GM18873 (cell line): ENCODE data around the gene SUPT5H.

Experiments used
- ATAC-seq: cut with Tn5 transposase; IDR thresholded peaks from one replicate; pipeline ENCODE4 v1.9.1; 2021; ENCODE audit warnings: mild to moderate bottlenecking, moderate library complexity, moderate number of reproducible peaks; ENCODE audit not compliant: unreplicated experiment, low FRiP score

SUPT5H gene

DNA sequence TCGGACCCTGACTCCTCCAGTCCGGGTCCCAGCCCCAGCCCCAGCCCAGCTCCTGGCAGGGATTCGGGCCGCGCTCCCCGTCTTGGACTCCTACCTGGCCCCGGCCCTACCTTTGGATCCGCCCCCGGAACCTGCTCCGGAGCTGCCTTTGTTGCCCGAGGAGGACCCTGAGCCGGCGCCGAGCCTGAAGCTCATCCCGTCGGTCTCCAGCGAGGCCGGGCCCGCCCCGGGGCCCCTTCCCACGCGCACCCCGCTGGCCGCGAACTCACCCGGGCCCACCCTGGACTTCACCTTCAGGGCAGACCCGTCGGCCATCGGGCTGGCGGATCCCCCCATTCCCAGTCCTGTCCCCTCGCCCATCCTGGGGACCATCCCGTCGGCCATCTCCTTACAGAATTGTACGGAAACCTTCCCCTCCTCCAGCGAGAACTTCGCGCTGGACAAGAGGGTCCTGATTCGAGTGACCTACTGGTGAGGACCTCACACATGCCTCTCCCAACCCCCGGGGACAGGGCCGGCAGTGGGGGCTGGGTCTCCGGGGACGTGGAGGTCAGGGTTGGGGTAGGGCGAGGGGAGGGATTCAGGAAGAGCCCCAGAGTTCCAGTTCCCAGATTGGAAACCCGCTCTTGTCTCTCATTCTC, 70.3 kb downstream of the SUPT5H start:
- no peak for ATAC-seq

DNA sequence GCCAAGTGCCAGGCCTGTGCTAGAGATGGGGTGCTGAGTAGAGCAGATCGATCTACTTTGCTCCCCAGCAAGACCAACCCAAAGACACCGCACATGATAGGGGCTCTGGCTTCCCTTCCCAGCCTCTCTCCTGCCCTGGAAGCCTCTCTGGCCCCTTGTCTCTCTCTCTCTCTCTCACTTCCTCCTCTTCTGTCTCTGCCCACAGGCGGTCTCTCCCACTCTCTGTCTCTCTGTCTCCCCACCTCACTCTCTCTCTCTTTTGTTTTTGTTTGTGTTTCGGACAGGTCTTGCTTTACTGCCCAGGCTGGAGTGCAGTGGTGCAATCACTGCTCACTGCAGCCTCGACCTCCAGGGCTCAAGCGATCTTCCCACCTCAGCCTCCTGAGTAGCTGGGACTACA, 70.9 kb downstream of the SUPT5H start:
- no peak for ATAC-seq

DNA sequence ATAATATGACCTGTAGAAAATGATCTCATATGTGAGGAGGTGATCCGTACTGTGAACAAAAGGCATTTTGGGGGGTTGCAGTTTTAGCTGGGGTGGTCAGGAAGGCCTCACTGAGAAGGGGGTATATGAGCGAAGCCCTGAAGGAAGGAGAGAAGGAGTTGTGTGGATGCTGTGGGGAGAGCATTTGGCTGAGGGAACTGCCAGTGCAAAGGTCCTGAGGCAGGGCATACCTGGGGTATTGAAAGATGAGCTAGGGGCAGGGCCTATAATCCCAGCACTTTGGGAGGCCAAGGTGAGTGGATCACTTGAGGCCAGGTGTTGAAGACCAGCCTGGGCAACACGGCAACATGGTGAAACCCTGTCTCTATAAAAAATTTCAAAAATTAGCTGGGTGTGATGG, 72.0 kb downstream of the SUPT5H start:
- ATAC-seq, result no peak

DNA sequence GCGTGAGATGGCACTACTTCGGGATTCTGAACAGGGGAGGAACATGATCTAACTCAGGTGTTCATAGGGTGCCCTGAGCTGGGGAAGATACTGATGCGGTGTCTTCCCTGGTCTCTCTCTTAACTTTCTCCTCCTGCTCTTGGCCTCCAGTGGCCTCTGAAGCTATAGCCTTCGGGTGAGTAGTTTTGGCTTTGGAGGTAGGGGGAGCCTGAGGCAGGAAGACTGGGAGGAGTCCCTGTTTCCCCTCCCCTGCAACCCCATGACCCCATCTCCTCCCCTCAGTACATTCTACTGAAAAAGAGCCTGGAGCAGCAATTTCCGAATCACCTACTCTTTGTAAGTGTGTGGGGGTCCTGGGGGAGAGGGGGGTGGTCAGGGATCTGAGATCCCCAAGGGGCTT, 73.1 kb downstream of the SUPT5H start:
- ATAC-seq, result no peak

DNA sequence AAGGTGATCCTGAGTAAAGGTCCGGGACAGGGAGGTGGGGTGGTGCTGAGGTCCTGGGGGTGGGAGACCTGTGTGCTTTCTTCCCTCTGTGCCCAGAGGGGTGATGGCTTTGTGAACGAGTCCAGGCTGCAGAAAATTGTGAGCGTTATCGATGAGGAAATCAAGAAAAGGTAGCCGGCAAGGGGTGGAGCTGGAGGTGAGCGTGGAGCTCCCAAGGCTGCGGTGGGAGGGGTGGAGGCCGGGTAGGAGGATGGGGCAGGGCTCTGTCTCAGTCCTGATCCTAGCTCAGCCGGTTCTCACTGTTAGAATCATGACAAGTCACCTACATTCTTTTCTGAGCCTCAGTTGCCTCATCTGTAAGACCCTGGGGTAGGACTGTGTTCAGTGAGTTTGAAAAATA, 73.6 kb downstream of the SUPT5H start:
- no peak for ATAC-seq

DNA sequence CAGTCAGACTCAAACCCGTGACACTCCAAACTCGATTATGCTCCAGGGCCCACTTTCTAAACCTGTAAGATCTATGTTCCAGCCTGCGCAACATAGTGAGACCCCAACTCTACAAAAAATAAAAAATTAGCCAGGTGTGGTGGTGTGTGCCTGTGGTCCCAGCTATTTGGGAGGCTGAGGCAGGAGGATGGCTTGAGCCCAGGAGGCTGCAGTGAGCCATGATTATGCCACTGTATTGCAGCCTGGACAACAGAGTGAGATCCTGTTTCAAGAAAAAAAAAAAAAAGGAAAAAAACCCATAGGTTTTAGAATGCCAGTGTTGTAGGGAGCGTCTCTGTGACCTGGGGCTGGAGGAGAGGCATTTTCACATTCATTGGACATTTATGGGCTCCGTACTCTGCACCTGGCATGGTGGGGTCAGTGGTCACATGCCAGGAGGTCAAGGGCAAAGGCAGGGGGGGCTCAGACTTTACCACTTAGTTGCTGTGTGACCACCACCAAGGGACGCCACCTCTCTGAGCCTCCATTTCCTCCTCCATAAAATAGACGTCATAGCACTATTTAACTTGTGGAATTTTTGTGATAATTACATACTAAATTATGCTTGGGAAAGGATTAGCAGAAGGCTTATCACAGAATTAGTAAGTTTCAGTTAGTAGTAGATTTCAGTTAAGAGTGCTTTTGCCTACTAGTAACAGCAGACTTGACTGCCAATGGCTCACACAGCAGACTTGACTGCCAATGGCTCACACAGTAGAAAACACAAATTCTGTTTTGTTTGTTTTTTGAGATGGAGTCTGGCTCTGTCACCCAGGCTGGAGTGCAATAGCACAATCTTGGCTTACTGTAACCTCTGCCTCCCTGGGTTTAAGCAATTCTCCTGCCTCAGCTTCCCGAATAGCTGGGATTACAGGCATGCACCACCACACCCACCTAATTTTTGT, 75.4 kb downstream of the SUPT5H start:
- ATAC-seq, result no peak

DNA sequence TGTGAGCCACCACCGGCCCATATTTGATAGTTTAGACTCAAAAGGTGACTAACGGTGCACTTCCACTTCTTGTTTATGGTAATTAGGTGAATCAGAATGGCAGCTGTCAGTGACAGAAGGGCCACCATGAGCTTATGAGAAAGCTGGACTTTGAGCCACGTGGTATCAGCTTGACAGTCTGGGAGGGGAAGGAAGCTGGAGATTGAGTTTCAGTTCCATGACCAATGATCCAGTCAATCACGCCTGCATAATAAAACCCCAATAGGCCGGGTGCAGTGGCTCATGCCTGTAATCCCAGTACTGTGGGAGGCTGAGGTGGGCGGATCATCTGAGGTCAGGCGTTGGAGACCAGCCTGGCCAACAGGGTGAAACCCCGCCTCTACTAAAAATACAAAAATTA, 79.1 kb downstream of the SUPT5H start:
- ATAC-seq, result no peak

DNA sequence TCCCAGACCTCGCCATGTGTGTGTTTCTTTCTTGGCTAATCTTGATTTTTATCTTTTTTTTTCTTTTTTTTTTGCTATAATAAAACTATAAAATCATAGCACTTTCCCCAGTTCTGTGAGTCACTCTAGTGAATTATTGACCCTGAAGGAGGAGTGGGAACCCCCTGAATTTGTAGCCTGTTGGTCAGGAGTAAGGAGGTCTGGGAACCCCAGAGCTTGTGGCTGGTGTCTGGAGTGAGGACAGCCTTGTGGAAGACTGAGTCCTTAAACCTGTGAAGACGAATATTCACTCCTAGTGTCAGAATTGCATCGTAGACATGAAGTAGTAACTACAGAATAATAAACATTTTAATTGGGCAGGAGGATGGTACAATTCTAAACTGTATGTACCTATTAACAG, 79.8 kb downstream of the SUPT5H start:
- ATAC-seq, result no peak
